Nephron progenitor cell (in vitro differentiated cells): ENCODE results near the gene TIPARP.
"Not testable (repeated sequence)": the region's sequence is repeated elsewhere in the genome, so short reads cannot be mapped to it uniquely, and the experiment has no call there.

Experiments
- DNase-seq: peaks from one replicate; pipeline ENCODE4 v3.0.0; 2021
- H3K27ac Mint-ChIP-seq: 2 replicates; pipeline ENCODE4 v1.8.0; 2021; ENCODE audit warnings: mild to moderate bottlenecking, moderate library complexity, mixed read lengths
- H3K27me3 Mint-ChIP-seq: 2 replicates; pipeline ENCODE4 v1.8.0; 2021; ENCODE audit warnings: mild to moderate bottlenecking, low read depth, mixed read lengths; ENCODE audit not compliant: poor library complexity
- H3K36me3 Mint-ChIP-seq: 2 replicates; pipeline ENCODE4 v1.8.0; 2021; ENCODE audit warnings: low read depth, mixed read lengths
- H3K4me1 Mint-ChIP-seq: 2 replicates; pipeline ENCODE4 v1.8.0; 2021; ENCODE audit warnings: mixed read lengths
- H3K4me3 Mint-ChIP-seq: 2 replicates; pipeline ENCODE4 v1.8.0; 2021; ENCODE audit warnings: mild to moderate bottlenecking, moderate library complexity, mixed read lengths
- H3K9me3 Mint-ChIP-seq: 2 replicates; pipeline ENCODE4 v1.8.0; 2021; ENCODE audit warnings: mild to moderate bottlenecking, moderate library complexity, mixed read lengths
- TF ChIP-seq, protein P1 (sequence below): fragments of 200-600 bp; sonication (generic); IDR thresholded peaks from 2 replicates; pipeline ENCODE4 v1.5.0; 2021; ENCODE audit warnings: antibody characterized with exemption

Gene TIPARP

DNA sequence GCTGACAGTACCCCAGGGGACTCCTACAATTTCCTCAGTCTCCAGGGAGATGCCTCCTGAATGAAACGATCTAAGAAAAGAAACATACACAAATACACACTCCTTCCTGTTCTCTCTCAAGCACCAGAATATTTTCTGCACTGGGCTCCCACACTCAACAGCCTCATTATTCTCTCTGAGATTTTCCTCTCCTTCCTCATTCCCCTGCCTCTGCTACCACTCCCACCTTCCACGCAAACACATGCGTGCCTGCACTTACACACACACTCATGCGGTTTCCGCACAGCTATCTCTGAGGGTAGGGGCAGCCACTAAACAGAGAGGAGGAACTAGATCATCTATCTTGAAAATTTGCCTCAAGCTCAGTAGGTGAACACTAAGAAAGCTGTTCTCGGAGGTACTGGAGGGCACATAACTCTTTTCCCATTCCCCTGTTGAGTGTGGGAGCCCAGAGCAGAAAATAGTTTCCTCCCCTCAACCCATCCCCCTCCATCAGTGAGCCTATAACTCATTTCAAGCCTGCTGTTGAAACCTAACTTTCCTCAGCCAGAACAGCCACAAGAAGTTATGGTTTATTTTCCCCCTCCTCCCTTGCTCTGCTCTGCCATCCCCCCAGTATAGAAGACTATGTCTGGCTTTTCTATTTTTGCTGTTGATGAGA, 30.5 kb upstream of the TIPARP start:
- Mint-ChIP-seq H3K27ac (peak overlapping the region; percentile 96), H3K27me3 (no peaks in the 10 kb centered on the region), H3K4me1 (peaks cover 32% of the 10 kb centered on the region), H3K36me3 (no peaks in the 10 kb centered on the region), H3K4me3 (peak overlapping the region; percentile 59), H3K9me3 (peaks cover 19% of the 10 kb centered on the region)
- TF ChIP-seq, protein P1, sequence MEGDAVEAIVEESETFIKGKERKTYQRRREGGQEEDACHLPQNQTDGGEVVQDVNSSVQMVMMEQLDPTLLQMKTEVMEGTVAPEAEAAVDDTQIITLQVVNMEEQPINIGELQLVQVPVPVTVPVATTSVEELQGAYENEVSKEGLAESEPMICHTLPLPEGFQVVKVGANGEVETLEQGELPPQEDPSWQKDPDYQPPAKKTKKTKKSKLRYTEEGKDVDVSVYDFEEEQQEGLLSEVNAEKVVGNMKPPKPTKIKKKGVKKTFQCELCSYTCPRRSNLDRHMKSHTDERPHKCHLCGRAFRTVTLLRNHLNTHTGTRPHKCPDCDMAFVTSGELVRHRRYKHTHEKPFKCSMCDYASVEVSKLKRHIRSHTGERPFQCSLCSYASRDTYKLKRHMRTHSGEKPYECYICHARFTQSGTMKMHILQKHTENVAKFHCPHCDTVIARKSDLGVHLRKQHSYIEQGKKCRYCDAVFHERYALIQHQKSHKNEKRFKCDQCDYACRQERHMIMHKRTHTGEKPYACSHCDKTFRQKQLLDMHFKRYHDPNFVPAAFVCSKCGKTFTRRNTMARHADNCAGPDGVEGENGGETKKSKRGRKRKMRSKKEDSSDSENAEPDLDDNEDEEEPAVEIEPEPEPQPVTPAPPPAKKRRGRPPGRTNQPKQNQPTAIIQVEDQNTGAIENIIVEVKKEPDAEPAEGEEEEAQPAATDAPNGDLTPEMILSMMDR: no peak
- peak; percentile 19 for DNase-seq

DNA sequence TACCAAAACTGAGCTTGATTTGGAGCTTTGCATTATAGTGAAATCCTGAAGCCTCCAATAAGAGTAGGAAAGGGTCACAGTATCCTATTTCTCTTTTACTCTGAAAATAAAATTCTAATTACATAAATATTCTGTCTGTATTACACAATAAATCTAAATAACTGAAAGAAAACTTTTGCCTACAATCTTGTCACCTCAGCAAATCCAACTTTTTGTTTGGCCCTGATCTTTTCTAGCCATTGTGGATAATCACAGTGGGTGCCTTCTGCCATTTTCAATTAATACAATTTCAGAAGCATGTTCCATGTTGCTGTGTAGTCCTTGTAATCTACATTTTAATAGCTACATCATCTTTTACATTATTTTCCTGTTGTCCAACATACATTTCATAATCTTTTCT, 29.4 kb upstream of the TIPARP start:
- H3K9me3 Mint-ChIP-seq: peaks cover 19% of the 10 kb centered on the region
- DNase-seq: no peak
- H3K27me3 Mint-ChIP-seq: no peaks in the 10 kb centered on the region
- H3K4me1 Mint-ChIP-seq: peaks cover 32% of the 10 kb centered on the region
- no peak overlapping the region for H3K4me3 Mint-ChIP-seq
- no peak overlapping the region for H3K27ac Mint-ChIP-seq
- TF ChIP-seq, protein P1: no peak
- H3K36me3 Mint-ChIP-seq: no peaks in the 10 kb centered on the region

DNA sequence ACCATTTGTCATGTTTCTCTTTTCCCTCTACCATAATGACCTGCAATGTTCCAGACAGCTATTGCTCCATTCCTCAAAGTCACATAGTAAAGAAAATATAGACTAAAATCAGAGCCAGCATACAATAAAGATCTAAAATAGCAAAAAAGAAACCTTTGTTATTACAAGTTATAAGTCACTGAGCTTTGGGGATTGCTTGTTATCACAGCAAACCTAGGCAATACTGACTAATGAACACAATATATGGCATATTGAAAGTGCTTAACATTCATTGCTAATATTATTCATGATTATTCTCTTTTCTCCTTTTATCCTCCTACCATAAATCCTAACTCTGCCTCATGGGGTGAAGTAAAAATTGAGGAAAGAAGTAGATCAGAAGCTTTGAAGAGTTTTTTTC, 27.4 kb upstream of the TIPARP start:
- H3K4me1 Mint-ChIP-seq: peaks cover 32% of the 10 kb centered on the region
- peaks cover 19% of the 10 kb centered on the region for H3K9me3 Mint-ChIP-seq
- H3K27me3 Mint-ChIP-seq: peaks cover 3% of the 10 kb centered on the region
- TF ChIP-seq, protein P1: no peak
- no peaks in the 10 kb centered on the region for H3K36me3 Mint-ChIP-seq
- no peak overlapping the region for H3K27ac Mint-ChIP-seq
- DNase-seq: no peak
- no peak overlapping the region for H3K4me3 Mint-ChIP-seq

DNA sequence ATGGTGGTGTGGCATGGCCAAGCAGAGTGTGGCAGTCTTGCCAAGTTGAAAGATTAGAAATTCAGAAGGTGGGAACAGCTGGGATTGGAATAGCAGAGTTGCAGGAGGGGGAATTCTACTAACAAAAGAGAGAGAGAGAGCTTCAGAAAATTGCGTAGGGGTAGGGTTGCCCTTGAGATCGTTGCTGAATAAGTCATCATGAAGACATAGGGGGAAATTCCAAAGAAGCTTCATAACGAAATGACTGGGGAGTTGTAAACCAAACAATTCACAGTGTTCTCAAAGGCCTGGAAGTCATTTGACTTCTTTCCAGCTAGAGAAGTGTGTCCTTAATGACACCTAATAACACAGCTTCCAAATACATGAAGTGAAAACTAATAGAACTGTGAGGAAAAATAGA, 26.3 kb upstream of the TIPARP start:
- Mint-ChIP-seq H3K4me3 (no peak overlapping the region), H3K27ac (no peak overlapping the region), H3K27me3 (peaks cover 3% of the 10 kb centered on the region), H3K9me3 (peaks cover 19% of the 10 kb centered on the region), H3K4me1 (peaks cover 24% of the 10 kb centered on the region), H3K36me3 (no peaks in the 10 kb centered on the region)
- DNase-seq: no peak
- TF ChIP-seq, protein P1: no peak

DNA sequence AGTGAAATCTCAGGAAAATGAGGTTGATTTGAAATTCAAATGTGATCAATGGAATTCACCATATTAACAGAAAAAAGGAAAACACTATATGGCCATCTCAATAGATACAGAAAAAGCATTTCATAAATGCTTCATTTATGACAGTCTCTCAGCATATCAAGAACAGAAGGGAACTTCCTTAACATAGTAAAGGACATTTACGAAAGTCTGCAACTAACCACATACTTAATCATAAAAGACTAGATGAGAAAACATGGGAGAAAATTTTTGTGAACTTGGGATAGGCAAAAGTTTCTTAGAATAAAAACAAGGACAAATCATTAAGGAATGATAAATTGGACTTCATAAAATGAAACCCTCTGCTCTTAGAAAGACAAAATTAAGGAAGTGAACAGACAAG, 24.7 kb upstream of the TIPARP start:
- no peaks in the 10 kb centered on the region for H3K36me3 Mint-ChIP-seq
- peaks cover 19% of the 10 kb centered on the region for H3K9me3 Mint-ChIP-seq
- peaks cover 3% of the 10 kb centered on the region for H3K27me3 Mint-ChIP-seq
- no peak overlapping the region for H3K4me3 Mint-ChIP-seq
- peaks cover 10% of the 10 kb centered on the region for H3K4me1 Mint-ChIP-seq
- TF ChIP-seq, protein P1: no peak
- no peak for DNase-seq
- H3K27ac Mint-ChIP-seq: no peak overlapping the region

DNA sequence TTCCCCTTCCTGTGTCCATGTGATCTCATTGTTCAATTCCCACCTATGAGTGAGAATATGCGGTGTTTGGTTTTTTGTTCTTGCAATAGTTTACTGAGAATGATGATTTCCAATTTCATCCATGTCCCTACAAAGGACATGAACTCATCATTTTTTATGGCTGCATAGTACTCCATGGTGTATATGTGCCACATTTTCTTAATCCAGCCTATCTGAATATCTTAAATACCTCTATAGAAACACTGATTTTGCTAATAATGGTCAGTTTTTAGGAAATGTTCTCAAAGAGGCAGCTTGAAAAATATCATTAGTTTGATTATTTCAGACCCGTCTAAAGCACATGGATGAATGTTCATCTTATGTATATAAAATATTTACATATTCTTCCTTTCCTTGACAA, 21.7 kb upstream of the TIPARP start:
- not testable (repeated sequence) for H3K27me3 Mint-ChIP-seq, H3K4me1 Mint-ChIP-seq, DNase-seq, H3K27ac Mint-ChIP-seq, H3K4me3 Mint-ChIP-seq, H3K36me3 Mint-ChIP-seq
- peaks cover 11% of the 10 kb centered on the region for H3K9me3 Mint-ChIP-seq
